Progenitor cell of endocrine pancreas (in vitro differentiated cells): Measurements from ENCODE around the gene BRICD5. TPM values are rescaled to one million over a fixed set of nuclear protein-coding genes. Genes with fewer than 3 reads are reported as not detected.

ENCODE experiments used
- DNase-seq: peaks from one replicate; pipeline ENCODE4 v3.0.0; 2021; ENCODE audit warnings: low spot score; ENCODE audit not compliant: unreplicated experiment
- H3K27ac Mint-ChIP-seq: 2 replicates; pipeline ENCODE4 v1.8.0; 2021; ENCODE audit warnings: mild to moderate bottlenecking, moderate library complexity, mixed read lengths
- H3K27me3 Mint-ChIP-seq: 2 replicates; pipeline ENCODE4 v1.8.0; 2021; ENCODE audit warnings: mixed read lengths
- H3K36me3 Mint-ChIP-seq: 2 replicates; pipeline ENCODE4 v1.8.0; 2022; ENCODE audit warnings: mixed read lengths; ENCODE audit not compliant: insufficient read depth
- H3K4me1 Mint-ChIP-seq: 2 replicates; pipeline ENCODE4 v1.8.0; 2021; ENCODE audit warnings: low read depth, mixed read lengths
- H3K4me3 Mint-ChIP-seq: 2 replicates; pipeline ENCODE4 v1.8.0; 2021; ENCODE audit warnings: low read depth, mild to moderate bottlenecking, moderate library complexity, mixed read lengths
- H3K9me3 Mint-ChIP-seq: 2 replicates; pipeline ENCODE4 v1.8.0; 2021; ENCODE audit warnings: low read depth, mixed read lengths
- CTCF ChIP-seq: fragments of 200-600 bp; sonication (generic); IDR thresholded peaks from one replicate; pipeline ENCODE4 v1.5.0; 2021; ENCODE audit warnings: antibody characterized with exemption, mild to moderate bottlenecking; ENCODE audit not compliant: unreplicated experiment
- total RNA-seq: library from RNA; stranded (reverse); gene quantifications from 2 replicates; pipeline ENCODE4 v1.2.1, GENCODE V29; 2021

BRICD5 gene
- total RNA-seq, 1 donor from 2014 or later = 24.6 TPM

GRCh38 chr16:2235695-2236336 is 25.2 kb upstream of the BRICD5 start:
- Mint-ChIP-seq H3K4me1 (no peaks in the 10 kb centered on the region), H3K36me3 (peaks cover 12% of the 10 kb centered on the region), H3K9me3 (no peaks in the 10 kb centered on the region), H3K27me3 (peaks cover 5% of the 10 kb centered on the region), H3K27ac (no peak overlapping the region), H3K4me3 (no peak overlapping the region)
- no peak for DNase-seq
- TF ChIP-seq CTCF = no peak

- DNase-seq = no peak
- Mint-ChIP-seq H3K9me3 (no peaks in the 10 kb centered on the region), H3K27ac (no peak overlapping the region), H3K27me3 (peaks cover 5% of the 10 kb centered on the region), H3K4me1 (no peaks in the 10 kb centered on the region), H3K36me3 (peaks cover 12% of the 10 kb centered on the region), H3K4me3 (no peak overlapping the region)
- TF ChIP-seq CTCF = no peak
Measured at GRCh38 chr16:2235234-2235651, 24.6 kb upstream of the BRICD5 start.

- no peak for DNase-seq
- H3K27ac Mint-ChIP-seq = no peak overlapping the region
- no peaks in the 10 kb centered on the region for H3K4me1 Mint-ChIP-seq
- no peaks in the 10 kb centered on the region for H3K9me3 Mint-ChIP-seq
- no peak for TF ChIP-seq CTCF
- H3K4me3 Mint-ChIP-seq = no peak overlapping the region
- peaks cover 11% of the 10 kb centered on the region for H3K36me3 Mint-ChIP-seq
- H3K27me3 Mint-ChIP-seq = peaks cover 5% of the 10 kb centered on the region
Measured at GRCh38 chr16:2234813-2235170, 24.1 kb upstream of the BRICD5 start.

GRCh38 chr16:2233872-2234812 is 23.5 kb upstream of the BRICD5 start:
- H3K4me3 Mint-ChIP-seq = no peak overlapping the region
- peaks cover 6% of the 10 kb centered on the region for H3K36me3 Mint-ChIP-seq
- H3K27ac Mint-ChIP-seq = no peak overlapping the region
- TF ChIP-seq CTCF = no peak
- no peak for DNase-seq
- H3K4me1 Mint-ChIP-seq = no peaks in the 10 kb centered on the region
- H3K9me3 Mint-ChIP-seq = no peaks in the 10 kb centered on the region
- peaks cover 5% of the 10 kb centered on the region for H3K27me3 Mint-ChIP-seq

GRCh38 chr16:2233046-2233775 is 22.5 kb upstream of the BRICD5 start:
- TF ChIP-seq CTCF = no peak
- DNase-seq = no peak
- peaks cover 5% of the 10 kb centered on the region for H3K27me3 Mint-ChIP-seq

More at GRCh38 chr16:2233046-2233775, 22.5 kb upstream of the BRICD5 start:
- H3K27ac Mint-ChIP-seq = no peak overlapping the region
- H3K9me3 Mint-ChIP-seq = no peaks in the 10 kb centered on the region
- no peak overlapping the region for H3K4me3 Mint-ChIP-seq
- H3K36me3 Mint-ChIP-seq = peaks cover 6% of the 10 kb centered on the region
- H3K4me1 Mint-ChIP-seq = no peaks in the 10 kb centered on the region
